GM19438 (cell line): ENCODE measurements around the gene RANBP9.

Source experiments
- ATAC-seq: cut with Tn5 transposase; IDR thresholded peaks from one replicate; pipeline ENCODE4 v1.9.1; 2021; ENCODE audit warnings: low read depth; ENCODE audit not compliant: unreplicated experiment

RANBP9 gene

DNA sequence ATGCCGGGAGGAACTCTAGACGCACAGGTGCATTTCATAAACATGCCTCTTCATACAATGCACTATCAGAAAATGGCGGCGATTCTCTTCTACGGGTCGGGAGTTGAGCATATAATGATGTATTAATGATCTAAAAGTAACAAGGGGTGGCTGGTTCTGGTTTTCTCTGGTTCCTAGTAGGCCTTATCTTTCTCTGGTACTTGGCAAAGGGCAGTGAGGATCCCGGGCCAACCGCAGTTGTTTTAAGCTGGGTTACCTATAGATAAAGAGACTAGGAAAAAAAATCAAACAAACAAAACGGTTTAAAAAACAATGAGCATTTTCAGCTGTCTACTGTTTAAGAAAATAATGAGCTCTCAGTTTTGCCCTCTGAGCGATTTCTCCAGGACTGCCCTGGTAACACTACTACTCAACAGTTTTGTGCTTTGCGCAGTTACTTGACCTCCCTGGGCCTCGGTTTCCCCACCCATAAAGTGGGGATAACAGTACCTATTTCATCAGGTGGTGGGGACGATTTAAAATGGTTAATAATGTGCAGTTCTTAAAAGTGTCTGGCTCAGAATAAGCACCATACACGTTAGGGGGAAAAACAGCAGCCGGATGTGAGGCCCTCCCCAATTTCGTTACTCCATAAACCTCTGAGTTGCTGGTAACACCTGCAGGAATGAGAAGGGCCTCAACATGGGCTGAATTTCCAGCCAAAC, 138.5 kb downstream of the RANBP9 start:
- no peak for ATAC-seq

DNA sequence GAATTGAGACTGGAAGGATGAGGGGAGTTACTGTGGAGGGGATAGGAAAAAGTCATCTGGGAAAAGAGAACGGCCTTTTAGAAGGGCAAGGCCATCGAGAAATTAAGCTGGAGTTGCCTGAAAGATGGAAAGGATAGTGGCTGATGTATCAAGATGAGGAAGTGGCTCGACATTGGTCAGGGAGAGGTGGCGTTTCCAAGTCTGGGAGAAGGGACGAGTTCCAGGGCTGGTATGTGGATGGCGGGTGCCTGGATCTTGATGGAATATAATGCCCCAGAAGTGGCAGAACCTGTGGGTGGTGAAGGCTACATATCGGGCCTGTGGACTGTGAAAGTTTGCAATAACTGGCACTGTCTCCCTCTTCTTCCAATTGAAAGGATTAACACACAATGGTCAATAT, 139.4 kb downstream of the RANBP9 start:
- ATAC-seq: no peak
